Measurements from ENCODE around the gene CBR3. TPM values are rescaled to one million over a fixed set of nuclear protein-coding genes. Genes with fewer than 3 reads are reported as not detected.

CBR3 gene
- total and polyA plus RNA-seq, 2 of the 13 experiments (the other 11 are each of a cell fraction or from before 2014, with no cell fraction given): not detected

- Histone ChIP-seq H3K36me3 (replicated peaks in 1 of 2; ENCODE audit: control insufficient read depth in 1 of 2, insufficient read depth in 2 of 2, low read length in 2 of 2) (peaks cover 0 to 12% of the 10 kb centered on the region in 2 experiments; a peak in 1 of 5 replicates), H3K79me2 (ENCODE audit: insufficient read depth, low read length) (no peaks in the 10 kb centered on the region), H3K4me3 (replicated peaks in 1 of 3; ENCODE audit: insufficient read depth in 1 of 3, low read depth in 2 of 3, low read length in 3 of 3) (no peak overlapping the region), H3K4me1 (ENCODE audit: insufficient read depth, low read length) (peaks cover 43% of the 10 kb centered on the region), H3K9me3 (ENCODE audit: low read length) (no peaks in the 10 kb centered on the region), H4K20me1 (ENCODE audit: insufficient read depth, low read length) (no peaks in the 10 kb centered on the region), H3K27ac (ENCODE audit: extremely low read length, insufficient read depth, low read length) (no peak overlapping the region), H2AFZ (ENCODE audit: low read length) (no peak overlapping the region), H3K9ac (ENCODE audit: insufficient read depth, low read depth, low read length) (no peak overlapping the region), H3K27me3 (ENCODE audit: control insufficient read depth in 1 of 2, insufficient read depth in 2 of 2, low read length in 2 of 2) (no peaks in the 10 kb centered on the region), H3K4me2 (ENCODE audit: low read depth, low read length) (no peak overlapping the region)
- in situ Hi-C loops (cut with HindIII; ENCODE audit: extremely low pct_ligation_motif_present, low pct_unique_long_range_greater_than_20kb): no loop called here
- DNase-seq (ENCODE audit: low spot score): no peak
- intact Hi-C loops (cut with micrococcal nuclease; ENCODE audit: unreplicated experiment): no loop called here
- CTCF ChIA-PET (ENCODE audit: low intra/inter-chr PET ratio, low total read pairs): no interaction called here
- POLR2A ChIA-PET: no interaction called here
- 95% methylated on average over 11 of the region's 11 CpGs for WGBS (ENCODE audit: low lambda C conversion rate)
- no peak for FAIRE-seq
- no peak for ATAC-seq
- no TSS peak for BruUV-seq (replicated peaks)
- TF ChIP-seq SCMH1 (CRISPR knock-in tag; IDR thresholded peaks at IDR 0.05; ENCODE audit: borderline replicate concordance) (no peak), ZNF468 (CRISPR knock-in tag; IDR thresholded peaks at IDR 0.05) (no peak), ZFP36L2 (CRISPR knock-in tag; IDR thresholded peaks at IDR 0.05) (no peak), ZNF7 (CRISPR knock-in tag; IDR thresholded peaks at IDR 0.05) (no peak), ADNP (CRISPR knock-in tag; IDR thresholded peaks at IDR 0.05) (no peak), ZNF597 (CRISPR knock-in tag; IDR thresholded peaks at IDR 0.05) (no peak), ZFX (CRISPR knock-in tag; IDR thresholded peaks at IDR 0.05; ENCODE audit: low read depth) (no peak), TBP (CRISPR knock-in tag; IDR thresholded peaks at IDR 0.05) (no peak), MEF2D (CRISPR knock-in tag; IDR thresholded peaks at IDR 0.05) (no peak), ZNF17 (CRISPR knock-in tag; IDR thresholded peaks at IDR 0.05) (no peak), GABPA (IDR thresholded peaks at IDR 0.05; ENCODE audit: low read depth, low read length) (no peak), GABPA (CRISPR knock-in tag; IDR thresholded peaks at IDR 0.05; ENCODE audit: low read depth) (no peak), RBM39 (IDR thresholded peaks at IDR 0.05; ENCODE audit: low read depth, low read length, poor library complexity, severe bottlenecking) (no peak)
These were observed 30.5 kb downstream of the CBR3 start for GRCh38 chr21:36165356-36165755.
